ENCODE results near the gene LYL1. TPM values are rescaled to one million over a fixed set of nuclear protein-coding genes. Genes with fewer than 3 reads are reported as not detected.

Gene LYL1
- total and polyA plus RNA-seq, 2 donors (not counting 3 experiments of a cell fraction or from before 2014, with no cell fraction given) = 74.4 to 87.3 TPM

DNA sequence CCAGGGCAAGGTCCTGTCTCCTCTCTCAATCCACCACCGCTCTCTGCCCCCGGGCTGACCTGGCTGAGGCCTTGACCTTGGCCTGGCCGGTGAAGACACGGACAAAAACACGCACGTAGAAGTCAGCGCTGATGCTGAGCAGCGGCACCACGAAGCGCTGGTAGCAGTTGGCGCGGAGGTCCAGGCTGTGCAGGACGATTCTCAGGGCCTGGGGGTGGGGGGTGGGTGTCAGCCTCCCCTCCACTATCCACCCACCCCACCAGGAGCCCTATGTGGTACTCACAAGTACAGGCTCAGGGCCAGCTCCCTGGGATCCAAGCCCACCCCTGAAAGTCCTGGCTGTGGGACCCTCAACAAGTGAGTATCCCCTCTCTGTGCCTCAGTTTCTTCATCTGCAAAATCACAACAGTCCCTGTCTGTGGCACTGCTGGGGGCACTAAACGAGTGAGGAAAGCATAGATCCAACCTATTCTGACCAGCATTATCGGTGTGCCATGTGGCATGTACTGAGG, 7.5 kb upstream of the LYL1 start:
- Histone ChIP-seq H3K4me3 (replicated peaks in 1 of 3; ENCODE audit: insufficient read depth in 1 of 3, low read depth in 1 of 3, low read length in 3 of 3) (no peak overlapping the region), H3K9me3 (replicated peaks; ENCODE audit: control insufficient read depth, insufficient read depth, low read length) (no peaks in the 10 kb centered on the region), H3K4me2 (ENCODE audit: insufficient read depth, low read length) (no peak overlapping the region), H2AFZ (ENCODE audit: low read depth, low read length) (no peak overlapping the region), H3K79me2 (ENCODE audit: control insufficient read depth, insufficient read depth, low read length) (peaks cover 2% of the 10 kb centered on the region), H3K4me1 (ENCODE audit: control insufficient read depth, extremely low read depth, insufficient read depth, low read length) (peaks cover under 1% of the 10 kb centered on the region), H3K9me1 (replicated peaks; ENCODE audit: control insufficient read depth, extremely low read depth, insufficient read depth, low read length) (no peaks in the 10 kb centered on the region), H4K20me1 (replicated peaks; ENCODE audit: control insufficient read depth, extremely low read depth, insufficient read depth, low read length) (no peaks in the 10 kb centered on the region), H3K36me3 (ENCODE audit: control insufficient read depth in 2 of 2, extremely low read depth in 1 of 2, insufficient read depth in 2 of 2, low read length in 2 of 2) (peaks cover 0 to 19% of the 10 kb centered on the region in 2 experiments), H3K9ac (replicated peaks; ENCODE audit: extremely low read depth, insufficient read depth, low read length) (no peak overlapping the region), H3K27ac (ENCODE audit: insufficient read depth, low read depth, low read length) (no peak overlapping the region), H3K27me3 (ENCODE audit: control insufficient read depth in 2 of 2, insufficient read depth in 2 of 2, low read length in 2 of 2) (no peaks in the 10 kb centered on the region)
- CTCF ChIA-PET = no interaction called here
- DNase-seq (ENCODE audit: low read depth, low spot score) (no peak), FAIRE-seq (no peak)
- TF ChIP-seq JUN (IDR thresholded peaks at IDR 0.05; ENCODE audit: borderline replicate concordance, insufficient read depth, insufficient read length, low read depth) (no peak), FOS (IDR thresholded peaks at IDR 0.05; ENCODE audit: borderline replicate concordance, insufficient read depth, low read length) (no peak), POLR2AphosphoS5 (IDR thresholded peaks at IDR 0.05; ENCODE audit: insufficient read depth, low read depth, low read length) (no peak), POLR2A (IDR thresholded peaks at IDR 0.05; ENCODE audit: low read depth, low read length) (no peak), MYC (IDR thresholded peaks at IDR 0.05; ENCODE audit: low read depth, low read length) (no peak), EZH2 (IDR thresholded peaks at IDR 0.05; ENCODE audit: borderline replicate concordance, low read depth, low read length, severe bottlenecking) (no peak), GATA2 (IDR thresholded peaks at IDR 0.05; ENCODE audit: insufficient read depth, insufficient read length, low read depth, low read length) (no peak)
- TF ChIP-seq, protein P1, sequence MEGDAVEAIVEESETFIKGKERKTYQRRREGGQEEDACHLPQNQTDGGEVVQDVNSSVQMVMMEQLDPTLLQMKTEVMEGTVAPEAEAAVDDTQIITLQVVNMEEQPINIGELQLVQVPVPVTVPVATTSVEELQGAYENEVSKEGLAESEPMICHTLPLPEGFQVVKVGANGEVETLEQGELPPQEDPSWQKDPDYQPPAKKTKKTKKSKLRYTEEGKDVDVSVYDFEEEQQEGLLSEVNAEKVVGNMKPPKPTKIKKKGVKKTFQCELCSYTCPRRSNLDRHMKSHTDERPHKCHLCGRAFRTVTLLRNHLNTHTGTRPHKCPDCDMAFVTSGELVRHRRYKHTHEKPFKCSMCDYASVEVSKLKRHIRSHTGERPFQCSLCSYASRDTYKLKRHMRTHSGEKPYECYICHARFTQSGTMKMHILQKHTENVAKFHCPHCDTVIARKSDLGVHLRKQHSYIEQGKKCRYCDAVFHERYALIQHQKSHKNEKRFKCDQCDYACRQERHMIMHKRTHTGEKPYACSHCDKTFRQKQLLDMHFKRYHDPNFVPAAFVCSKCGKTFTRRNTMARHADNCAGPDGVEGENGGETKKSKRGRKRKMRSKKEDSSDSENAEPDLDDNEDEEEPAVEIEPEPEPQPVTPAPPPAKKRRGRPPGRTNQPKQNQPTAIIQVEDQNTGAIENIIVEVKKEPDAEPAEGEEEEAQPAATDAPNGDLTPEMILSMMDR (IDR thresholded peaks at IDR 0.05; ENCODE audit: extremely low read depth in 1 of 2, insufficient read depth in 1 of 2, low read depth in 1 of 2, low read length in 2 of 2) = no peak
- TF ChIP-seq, protein P2, sequence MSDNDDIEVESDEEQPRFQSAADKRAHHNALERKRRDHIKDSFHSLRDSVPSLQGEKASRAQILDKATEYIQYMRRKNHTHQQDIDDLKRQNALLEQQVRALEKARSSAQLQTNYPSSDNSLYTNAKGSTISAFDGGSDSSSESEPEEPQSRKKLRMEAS (IDR thresholded peaks at IDR 0.05; ENCODE audit: insufficient read depth, insufficient read length) = no peak
- no TSS peak for BruUV-seq (replicated peaks)
- intact Hi-C loops (cut with micrococcal nuclease) = no loop called here
- dilution Hi-C loops (cut with MboI; ENCODE audit: extremely low pct_ligation_motif_present, low sequenced_read_pairs) = no loop called here
- POLR2A ChIA-PET = no interaction called here

Measured in endothelial cell of umbilical vein (primary cell).